ENCODE results near the gene CLDN7.

GRCh38 chr17:7219812-7220592 lies 42.3 kb downstream of the CLDN7 start, which contains the start of the genes ACADVL and DLG4:
- TF ChIP-seq EZH2phosphoT487 (IDR thresholded peaks at IDR 0.05; ENCODE audit: borderline replicate concordance) (no peak), CTCF (conservative IDR thresholded peaks at IDR 0.05; ENCODE audit: low read length) (no peak)
